ENCODE measurements around the gene NBL1.

The NBL1 gene

GRCh38 chr1:19665496-19666465 is 21.7 kb downstream of the NBL1 start:
- H3K4me3 ChIP-seq (ENCODE audit: low read depth, low read length), result peak overlapping the region; percentile 33

- no peak overlapping the region for H3K4me3 ChIP-seq (ENCODE audit: low read depth, low read length)
Observed at GRCh38 chr1:19668888-19669287, 24.8 kb downstream of the NBL1 start.

- no peak overlapping the region for H3K4me3 ChIP-seq (ENCODE audit: low read depth, low read length)
Observed at GRCh38 chr1:19670787-19671186, 26.7 kb downstream of the NBL1 start.

GRCh38 chr1:19672237-19672636 is 28.1 kb downstream of the NBL1 start:
- no peak overlapping the region for H3K4me3 ChIP-seq (ENCODE audit: low read depth, low read length)

- no peak overlapping the region for H3K4me3 ChIP-seq (ENCODE audit: low read depth, low read length)
Observed at GRCh38 chr1:19675797-19676196, 31.7 kb downstream of the NBL1 start.

- no peak overlapping the region for H3K4me3 ChIP-seq (ENCODE audit: low read depth, low read length)
Observed at GRCh38 chr1:19676438-19676922, 32.4 kb downstream of the NBL1 start.

- H3K4me3 ChIP-seq (ENCODE audit: low read depth, low read length), result no peak overlapping the region
Observed at GRCh38 chr1:19678493-19678892, 34.4 kb downstream of the NBL1 start.

GRCh38 chr1:19678931-19679453 is 34.9 kb downstream of the NBL1 start:
- no peak overlapping the region for H3K4me3 ChIP-seq (ENCODE audit: low read depth, low read length)

- H3K4me3 ChIP-seq (ENCODE audit: low read depth, low read length), result no peak overlapping the region
Observed at GRCh38 chr1:19679691-19680090, 35.6 kb downstream of the NBL1 start.

- no peak overlapping the region for H3K4me3 ChIP-seq (ENCODE audit: low read depth, low read length)
Observed at GRCh38 chr1:19680644-19681043, 36.5 kb downstream of the NBL1 start.

- no peak overlapping the region for H3K4me3 ChIP-seq (ENCODE audit: low read depth, low read length)
Observed at GRCh38 chr1:19682257-19682656, 38.1 kb downstream of the NBL1 start.

GRCh38 chr1:19682901-19683300 is 38.8 kb downstream of the NBL1 start:
- H3K4me3 ChIP-seq (ENCODE audit: low read depth, low read length), result no peak overlapping the region

GRCh38 chr1:19683351-19683750 is 39.2 kb downstream of the NBL1 start:
- H3K4me3 ChIP-seq (ENCODE audit: low read depth, low read length), result no peak overlapping the region

- no peak overlapping the region for H3K4me3 ChIP-seq (ENCODE audit: low read depth, low read length)
Observed at GRCh38 chr1:19684677-19685076, 40.6 kb downstream of the NBL1 start.

- H3K4me3 ChIP-seq (ENCODE audit: low read depth, low read length), result no peak overlapping the region
Observed at GRCh38 chr1:19685994-19686393, 41.9 kb downstream of the NBL1 start.

GRCh38 chr1:19687414-19687813 is 43.3 kb downstream of the NBL1 start:
- H3K4me3 ChIP-seq (ENCODE audit: low read depth, low read length), result no peak overlapping the region

- no peak overlapping the region for H3K4me3 ChIP-seq (ENCODE audit: low read depth, low read length)
Observed at GRCh38 chr1:19688041-19688842, 44.1 kb downstream of the NBL1 start.

GRCh38 chr1:19689085-19689757 is 45.1 kb downstream of the NBL1 start:
- H3K4me3 ChIP-seq (ENCODE audit: low read depth, low read length), result no peak overlapping the region

GRCh38 chr1:19689856-19690255 is 45.7 kb downstream of the NBL1 start:
- H3K4me3 ChIP-seq (ENCODE audit: low read depth, low read length), result no peak overlapping the region

GRCh38 chr1:19690342-19690741 is 46.2 kb downstream of the NBL1 start:
- H3K4me3 ChIP-seq (ENCODE audit: low read depth, low read length), result no peak overlapping the region

GRCh38 chr1:19694298-19694697 is 50.2 kb downstream of the NBL1 start:
- no peak overlapping the region for H3K4me3 ChIP-seq (ENCODE audit: low read depth, low read length)

Measured in iPS-11a (cell line).